Measurements from ENCODE around the gene TNXB.
"Not testable (repeated sequence)": the region's sequence is repeated elsewhere in the genome, so short reads cannot be mapped to it uniquely, and the experiment has no call there.

- TF ChIP-seq, protein P1, sequence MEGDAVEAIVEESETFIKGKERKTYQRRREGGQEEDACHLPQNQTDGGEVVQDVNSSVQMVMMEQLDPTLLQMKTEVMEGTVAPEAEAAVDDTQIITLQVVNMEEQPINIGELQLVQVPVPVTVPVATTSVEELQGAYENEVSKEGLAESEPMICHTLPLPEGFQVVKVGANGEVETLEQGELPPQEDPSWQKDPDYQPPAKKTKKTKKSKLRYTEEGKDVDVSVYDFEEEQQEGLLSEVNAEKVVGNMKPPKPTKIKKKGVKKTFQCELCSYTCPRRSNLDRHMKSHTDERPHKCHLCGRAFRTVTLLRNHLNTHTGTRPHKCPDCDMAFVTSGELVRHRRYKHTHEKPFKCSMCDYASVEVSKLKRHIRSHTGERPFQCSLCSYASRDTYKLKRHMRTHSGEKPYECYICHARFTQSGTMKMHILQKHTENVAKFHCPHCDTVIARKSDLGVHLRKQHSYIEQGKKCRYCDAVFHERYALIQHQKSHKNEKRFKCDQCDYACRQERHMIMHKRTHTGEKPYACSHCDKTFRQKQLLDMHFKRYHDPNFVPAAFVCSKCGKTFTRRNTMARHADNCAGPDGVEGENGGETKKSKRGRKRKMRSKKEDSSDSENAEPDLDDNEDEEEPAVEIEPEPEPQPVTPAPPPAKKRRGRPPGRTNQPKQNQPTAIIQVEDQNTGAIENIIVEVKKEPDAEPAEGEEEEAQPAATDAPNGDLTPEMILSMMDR (conservative IDR thresholded peaks at IDR 0.05): not testable (repeated sequence)
- TF ChIP-seq ZFX (IDR thresholded peaks at IDR 0.05): not testable (repeated sequence)
Measured at GRCh38 chr6:32038878-32039277, 70.3 kb downstream of the TNXB start.

Measured in C4-2B (cell line).